Gastroesophageal sphincter (tissue), 3 donors: ENCODE measurements around the gene SLITRK6.

Source experiments
- CTCF ChIP-seq, 4 experiments: fragments of 200-600 bp in 2 of 4; fragments of 450-650 bp in 2 of 4; sonication (generic) in 1 of 4; IDR thresholded peaks; one replicate each; pipeline ENCODE4 v1.5.1; 2017 to 2019; ENCODE audit warnings: antibody characterized with exemption in 4 of 4, mild to moderate bottlenecking in 2 of 4, moderate library complexity in 2 of 4
- EP300 ChIP-seq: sonication (generic); formaldehyde crosslinking; IDR thresholded peaks from one replicate; pipeline ENCODE4 v1.6.1; 2017; ENCODE audit warnings: antibody characterized with exemption, mild to moderate bottlenecking
- POLR2A ChIP-seq, 2 donors: fragments of 450-650 bp; IDR thresholded peaks; one replicate each; pipeline ENCODE4 v1.6.1; 2017; ENCODE audit warnings: antibody characterized with exemption in 2 of 2, mild to moderate bottlenecking in 2 of 2, moderate library complexity in 1 of 2
- POLR2AphosphoS5 ChIP-seq: sonication (generic); formaldehyde crosslinking; IDR thresholded peaks from one replicate; pipeline ENCODE4 v1.6.1; 2017; ENCODE audit warnings: antibody characterized with exemption

DNA sequence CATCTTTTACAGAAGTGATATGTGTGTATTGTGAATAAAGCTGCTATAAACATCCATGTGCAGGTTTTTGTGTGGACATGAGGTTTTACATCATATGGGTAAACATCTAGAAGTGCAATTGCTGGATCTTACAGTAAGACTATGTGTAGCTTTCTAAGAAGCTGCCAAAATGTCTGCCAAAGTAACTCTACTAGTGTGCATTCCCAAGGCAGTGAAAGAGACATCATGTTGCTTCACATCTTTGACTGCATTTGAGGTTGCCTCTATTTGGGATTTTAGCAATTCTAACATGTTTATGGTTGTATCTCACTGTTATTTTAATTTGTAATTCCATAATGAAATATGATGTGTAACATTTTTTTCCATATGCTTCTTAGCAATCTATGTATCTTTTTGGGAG, 30.3 kb downstream of the SLITRK6 start:
- TF ChIP-seq CTCF (IDR thresholded peaks at IDR 0.05), result no peak
- TF ChIP-seq POLR2A (IDR thresholded peaks at IDR 0.05), result no peak
- TF ChIP-seq EP300, result no peak
- no peak for TF ChIP-seq POLR2AphosphoS5
